Suprapubic skin (tissue), 4 donors: ENCODE results near the gene AP4E1.

Source experiments
- CTCF ChIP-seq, 2 donors: fragments of 200-600 bp in 1 of 2; fragments of 450-650 bp in 1 of 2; sonication (generic) in 1 of 2; IDR thresholded peaks; one replicate each; pipeline ENCODE4 v1.5.1; 2016 to 2019; ENCODE audit warnings: antibody characterized with exemption in 2 of 2, mild to moderate bottlenecking in 1 of 2, moderate library complexity in 1 of 2
- EP300 ChIP-seq: sonication (generic); formaldehyde crosslinking; IDR thresholded peaks from one replicate; pipeline ENCODE4 v1.6.1; 2017; ENCODE audit warnings: antibody characterized with exemption
- POLR2A ChIP-seq, 2 donors: fragments of 450-650 bp; IDR thresholded peaks; one replicate each; pipeline ENCODE4 v1.6.1; 2017; ENCODE audit warnings: antibody characterized with exemption in 2 of 2, mild to moderate bottlenecking in 2 of 2, moderate library complexity in 2 of 2
- POLR2AphosphoS5 ChIP-seq, 3 donors: sonication (generic); formaldehyde crosslinking; IDR thresholded peaks; one replicate each; pipeline ENCODE4 v1.6.1; 2017; ENCODE audit warnings: antibody characterized with exemption in 3 of 3

GRCh38 chr15:50977162-50977561 lies 68.7 kb downstream of the AP4E1 start:
- TF ChIP-seq POLR2A (IDR thresholded peaks at IDR 0.05) (no peak), CTCF (IDR thresholded peaks at IDR 0.05) (no peak), POLR2AphosphoS5 (IDR thresholded peaks at IDR 0.05) (no peak), EP300 (no peak)
